Mesothelial cell of epicardium (in vitro differentiated cells): ENCODE results near the gene SLC6A12. TPM values are rescaled to one million over a fixed set of nuclear protein-coding genes. Genes with fewer than 3 reads are reported as not detected.
A peak's percentile ranks its signal among the peaks of the same experiment; 100 is the strongest.

Experiments used
- DNase-seq, 2 experiments: peaks; one replicate each; pipeline ENCODE4 v3.0.0; 2021; ENCODE audit warnings: low spot score in 2 of 2; ENCODE audit not compliant: unreplicated experiment in 2 of 2
- H3K27ac Mint-ChIP-seq: 2 replicates; pipeline ENCODE4 v1.8.0; 2021; ENCODE audit warnings: mixed read lengths
- H3K27me3 Mint-ChIP-seq: 2 replicates; pipeline ENCODE4 v1.8.0; 2021; ENCODE audit warnings: low read depth, mixed read lengths
- H3K36me3 Mint-ChIP-seq: 2 replicates; pipeline ENCODE4 v1.8.0; 2021; ENCODE audit warnings: mixed read lengths
- H3K4me1 Mint-ChIP-seq: 2 replicates; pipeline ENCODE4 v1.8.0; 2021; ENCODE audit warnings: mixed read lengths
- H3K4me3 Mint-ChIP-seq: 2 replicates; pipeline ENCODE4 v1.8.0; 2021; ENCODE audit warnings: mild to moderate bottlenecking, moderate library complexity, mixed read lengths
- H3K9me3 Mint-ChIP-seq: 2 replicates; pipeline ENCODE4 v1.8.0; 2021; ENCODE audit warnings: mixed read lengths
- total RNA-seq: library from RNA; stranded (reverse); gene quantifications from 3 replicates; pipeline ENCODE4 v1.2.1, GENCODE V29; 2021
- TF ChIP-seq, protein P1 (sequence below): fragments of 200-600 bp; sonication (generic); IDR thresholded peaks from one replicate; pipeline ENCODE4 v1.5.0; 2021; ENCODE audit warnings: antibody characterized with exemption; ENCODE audit not compliant: unreplicated experiment

The SLC6A12 gene
- total RNA-seq, 1 donor from 2014 or later: 0.29 TPM

DNA sequence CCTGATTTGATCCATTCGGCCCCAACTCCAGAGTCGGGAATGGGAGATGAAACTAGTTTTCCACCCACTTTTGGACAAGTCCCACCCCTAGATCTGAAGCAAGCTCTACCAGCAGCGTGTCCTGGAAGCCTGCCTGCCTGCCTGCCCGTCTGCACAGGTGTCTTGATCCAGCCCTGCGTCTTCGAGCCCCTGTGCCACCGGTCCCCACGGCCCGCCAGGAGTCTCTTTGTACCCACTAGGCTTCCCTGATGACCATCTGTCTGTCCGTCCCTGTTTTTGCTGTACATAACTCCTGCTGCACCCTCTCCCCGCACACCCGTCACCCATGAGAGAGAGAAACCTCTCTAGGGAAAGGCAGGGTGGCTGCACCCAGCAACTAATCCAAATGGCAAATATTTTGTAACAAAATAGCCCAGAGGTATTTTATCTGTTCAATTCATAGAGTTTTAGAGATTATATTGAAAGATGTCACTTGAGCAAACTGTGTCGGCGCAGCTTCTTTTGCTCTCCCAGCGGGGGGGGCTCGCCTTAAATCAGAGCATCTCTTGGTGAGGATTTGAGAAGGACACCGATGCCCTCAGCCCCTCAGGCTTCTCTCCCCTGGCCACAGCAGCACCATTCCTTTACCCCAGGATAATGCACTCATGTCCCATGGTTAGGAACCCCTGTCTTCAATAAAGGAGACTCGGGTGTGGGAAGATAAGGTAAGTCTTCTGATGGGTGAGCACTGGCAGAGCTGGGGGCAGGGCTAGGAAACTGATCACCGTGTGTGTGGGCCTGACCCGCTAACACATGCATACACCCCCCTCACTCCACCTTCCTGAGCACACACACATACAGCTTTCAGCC lies 35.8 kb downstream of the SLC6A12 start:
- Mint-ChIP-seq H3K27ac (no peak overlapping the region), H3K4me3 (no peak overlapping the region), H3K9me3 (no peaks in the 10 kb centered on the region), H3K36me3 (no peaks in the 10 kb centered on the region), H3K4me1 (peaks cover 16% of the 10 kb centered on the region), H3K27me3 (peaks cover 2% of the 10 kb centered on the region)
- TF ChIP-seq, protein P1, sequence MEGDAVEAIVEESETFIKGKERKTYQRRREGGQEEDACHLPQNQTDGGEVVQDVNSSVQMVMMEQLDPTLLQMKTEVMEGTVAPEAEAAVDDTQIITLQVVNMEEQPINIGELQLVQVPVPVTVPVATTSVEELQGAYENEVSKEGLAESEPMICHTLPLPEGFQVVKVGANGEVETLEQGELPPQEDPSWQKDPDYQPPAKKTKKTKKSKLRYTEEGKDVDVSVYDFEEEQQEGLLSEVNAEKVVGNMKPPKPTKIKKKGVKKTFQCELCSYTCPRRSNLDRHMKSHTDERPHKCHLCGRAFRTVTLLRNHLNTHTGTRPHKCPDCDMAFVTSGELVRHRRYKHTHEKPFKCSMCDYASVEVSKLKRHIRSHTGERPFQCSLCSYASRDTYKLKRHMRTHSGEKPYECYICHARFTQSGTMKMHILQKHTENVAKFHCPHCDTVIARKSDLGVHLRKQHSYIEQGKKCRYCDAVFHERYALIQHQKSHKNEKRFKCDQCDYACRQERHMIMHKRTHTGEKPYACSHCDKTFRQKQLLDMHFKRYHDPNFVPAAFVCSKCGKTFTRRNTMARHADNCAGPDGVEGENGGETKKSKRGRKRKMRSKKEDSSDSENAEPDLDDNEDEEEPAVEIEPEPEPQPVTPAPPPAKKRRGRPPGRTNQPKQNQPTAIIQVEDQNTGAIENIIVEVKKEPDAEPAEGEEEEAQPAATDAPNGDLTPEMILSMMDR: no peak
- DNase-seq: no peak

DNA sequence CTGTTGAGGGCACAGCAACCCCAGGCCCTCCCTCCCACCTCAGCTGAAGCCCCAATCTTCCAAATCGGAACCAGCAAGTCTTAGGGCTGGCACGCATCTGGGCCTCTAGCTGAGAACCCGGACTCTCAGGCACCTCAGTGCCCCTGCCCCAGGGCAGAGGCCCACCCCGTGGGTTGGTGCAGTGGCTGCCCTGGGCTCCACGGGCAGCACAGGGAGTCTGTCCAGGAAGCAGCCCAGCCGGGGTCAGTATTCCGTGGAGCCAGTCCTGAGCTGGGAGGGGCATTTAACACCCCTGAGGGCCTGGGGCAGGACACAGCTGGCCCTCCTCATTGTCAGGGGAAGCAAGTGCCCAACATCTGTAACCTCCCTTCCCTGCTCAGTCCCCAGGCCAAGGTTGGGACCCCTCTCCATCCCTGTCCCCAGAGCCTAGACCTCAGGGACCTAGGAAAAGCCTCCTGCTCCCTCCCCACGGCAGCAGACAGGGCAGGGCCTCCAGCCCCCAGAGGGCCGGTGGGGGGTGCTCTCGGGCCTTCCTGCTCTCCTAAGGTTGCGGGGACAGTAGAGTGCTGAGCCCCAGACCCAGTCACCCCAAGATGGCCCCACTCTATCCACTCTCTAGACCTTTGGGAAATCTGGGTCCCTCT lies 36.5 kb downstream of the SLC6A12 start:
- H3K4me3 Mint-ChIP-seq: no peak overlapping the region
- DNase-seq: no peak
- TF ChIP-seq, protein P1: no peak

DNA sequence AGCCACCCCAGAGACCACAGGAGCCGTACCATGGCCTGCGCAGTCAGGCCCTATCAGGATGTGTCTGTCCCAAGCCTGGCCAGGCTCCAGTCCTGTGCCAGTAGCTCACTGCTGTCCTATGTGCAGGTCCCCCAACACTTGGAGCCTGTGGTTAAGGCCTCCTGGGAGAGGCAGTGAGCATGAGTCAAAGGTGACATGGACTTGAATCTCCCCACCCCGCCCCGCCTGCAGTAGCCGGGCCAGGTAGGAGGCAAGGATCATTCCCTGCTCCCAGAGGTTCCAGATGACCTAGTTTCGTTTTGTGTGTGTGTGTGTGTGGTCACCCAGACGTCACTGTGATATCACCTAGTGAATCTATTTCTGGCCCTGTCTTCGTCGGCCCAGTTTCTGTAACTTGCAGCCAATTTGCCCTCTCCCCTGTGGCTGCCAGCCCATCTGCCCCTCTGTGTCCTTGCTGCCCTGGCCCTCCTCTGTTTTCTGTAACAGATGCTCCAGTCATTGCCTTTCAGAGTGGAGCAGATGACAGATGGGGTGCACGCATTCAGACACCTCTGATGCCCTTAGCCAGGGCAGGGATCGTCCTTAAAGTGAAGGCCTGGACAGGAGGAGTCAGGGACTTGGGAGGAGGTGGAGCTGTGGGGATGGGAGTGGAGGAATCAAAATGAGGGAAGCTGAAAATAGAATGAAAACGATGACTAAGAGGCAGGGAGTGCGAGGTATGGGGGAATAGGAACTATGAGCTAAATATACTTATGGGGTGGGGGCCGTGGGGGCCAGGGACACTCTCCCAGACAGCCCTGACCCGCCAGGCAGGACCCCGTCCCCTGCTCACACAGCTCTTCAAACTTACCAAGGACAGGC lies 37.4 kb downstream of the SLC6A12 start:
- H3K36me3 Mint-ChIP-seq: no peaks in the 10 kb centered on the region
- peaks cover 31% of the 10 kb centered on the region for H3K4me1 Mint-ChIP-seq
- H3K4me3 Mint-ChIP-seq: no peak overlapping the region
- H3K27ac Mint-ChIP-seq: peak overlapping the region; percentile 41
- DNase-seq: no peak
- peaks cover 2% of the 10 kb centered on the region for H3K27me3 Mint-ChIP-seq
- no peaks in the 10 kb centered on the region for H3K9me3 Mint-ChIP-seq
- TF ChIP-seq, protein P1: no peak

More for the DNA sequence above, 36.5 kb downstream of the SLC6A12 start:
- Mint-ChIP-seq H3K4me1 (peaks cover 22% of the 10 kb centered on the region), H3K9me3 (no peaks in the 10 kb centered on the region), H3K36me3 (no peaks in the 10 kb centered on the region), H3K27me3 (peaks cover 2% of the 10 kb centered on the region), H3K27ac (no peak overlapping the region)

DNA sequence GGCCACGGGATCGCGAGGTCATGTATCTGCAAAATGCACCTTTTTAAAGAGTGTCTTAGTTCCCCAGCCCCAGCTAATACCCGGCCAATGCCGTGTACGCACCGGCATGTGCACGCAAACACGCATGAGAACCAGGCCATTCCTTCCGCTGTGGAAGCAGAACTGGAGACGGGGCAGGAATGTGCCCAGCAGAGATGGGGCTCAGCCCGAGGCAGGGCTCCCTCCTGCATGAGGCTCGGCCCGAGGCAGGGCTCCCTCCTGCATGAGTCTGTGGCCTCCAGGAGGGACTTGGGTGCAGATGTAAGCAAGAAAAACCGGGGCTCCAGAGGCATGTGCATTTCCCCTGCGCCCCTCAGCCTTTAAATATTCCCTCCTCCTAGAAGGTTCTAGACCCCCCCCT lies 38.2 kb downstream of the SLC6A12 start:
- TF ChIP-seq, protein P1: no peak
- Mint-ChIP-seq H3K27me3 (peaks cover 5% of the 10 kb centered on the region), H3K36me3 (no peaks in the 10 kb centered on the region), H3K9me3 (no peaks in the 10 kb centered on the region), H3K27ac (no peak overlapping the region), H3K4me1 (peaks cover 37% of the 10 kb centered on the region), H3K4me3 (no peak overlapping the region)
- DNase-seq: no peak

DNA sequence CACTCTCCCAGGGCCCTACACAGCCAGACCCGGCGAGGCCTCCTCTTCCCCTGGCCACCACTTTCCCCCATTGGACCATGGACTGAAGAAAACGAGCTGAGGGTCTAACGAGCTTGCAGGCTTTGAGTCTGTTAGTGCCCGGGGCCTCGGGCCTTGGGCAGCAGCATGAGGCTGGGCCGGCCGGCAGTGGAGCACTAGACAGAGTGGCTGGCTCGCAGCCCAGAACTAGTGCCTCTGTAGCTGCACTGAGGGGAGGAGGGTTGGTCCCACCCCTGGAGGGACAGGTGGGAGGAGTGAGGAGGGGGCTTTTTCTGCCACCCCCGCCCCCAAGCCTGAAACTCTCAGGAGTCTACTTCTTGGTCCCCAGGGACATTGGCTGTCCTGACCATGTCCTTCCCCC lies 38.7 kb downstream of the SLC6A12 start:
- no peaks in the 10 kb centered on the region for H3K36me3 Mint-ChIP-seq
- DNase-seq: peak in 1 of 2 experiments; percentile 55
- TF ChIP-seq, protein P1: no peak
- H3K9me3 Mint-ChIP-seq: no peaks in the 10 kb centered on the region
- H3K4me1 Mint-ChIP-seq: peaks cover 37% of the 10 kb centered on the region
- H3K4me3 Mint-ChIP-seq: no peak overlapping the region
- H3K27ac Mint-ChIP-seq: peak overlapping the region; percentile 77
- peaks cover 5% of the 10 kb centered on the region for H3K27me3 Mint-ChIP-seq
